H9 (cell line): ENCODE results near the gene SETD7. TPM values are rescaled to one million over a fixed set of nuclear protein-coding genes. Genes with fewer than 3 reads are reported as not detected.

Experiments
- DNase-seq: peaks from one replicate; pipeline ENCODE4 v3.0.0-alpha.2; 2017
- H2AFZ ChIP-seq: one replicate; pipeline ENCODE4 v1.6.1; 2013; ENCODE audit warnings: mild to moderate bottlenecking, low read length, control low read depth, moderate library complexity
- H2AK5ac ChIP-seq: 2 replicates; pipeline ENCODE4 v1.6.1; 2013; ENCODE audit warnings: low read length, control low read depth, mixed read lengths; ENCODE audit not compliant: insufficient read length
- H2BK120ac ChIP-seq: one replicate; pipeline ENCODE4 v1.6.1; 2013; ENCODE audit warnings: low read depth, mild to moderate bottlenecking, low read length, control low read depth, inconsistent platforms; ENCODE audit not compliant: poor library complexity, severe bottlenecking
- H2BK12ac ChIP-seq: 2 replicates; pipeline ENCODE4 v1.6.1; 2013; ENCODE audit warnings: low read length, control low read depth, mixed read lengths, low read depth; ENCODE audit not compliant: insufficient read length
- H2BK15ac ChIP-seq: 2 replicates; pipeline ENCODE4 v1.6.1; 2013; ENCODE audit warnings: low read depth, low read length, control low read depth
- H2BK20ac ChIP-seq: one replicate; pipeline ENCODE4 v1.6.1; 2013; ENCODE audit warnings: low read depth, mild to moderate bottlenecking, low read length, control low read depth, inconsistent platforms; ENCODE audit not compliant: poor library complexity, severe bottlenecking
- H2BK5ac ChIP-seq: 2 replicates; pipeline ENCODE4 v1.6.1; 2013; ENCODE audit warnings: low read length, control low read depth, mixed read lengths; ENCODE audit not compliant: insufficient read length
- H3K14ac ChIP-seq: 2 replicates; pipeline ENCODE4 v1.6.1; 2013; ENCODE audit warnings: low read length, control low read depth; ENCODE audit not compliant: insufficient read depth
- H3K18ac ChIP-seq: 2 replicates; pipeline ENCODE4 v1.6.1; 2013; ENCODE audit warnings: low read depth, mild to moderate bottlenecking, mixed read lengths, low read length, control low read depth; ENCODE audit not compliant: insufficient read length
- H3K23ac ChIP-seq: 2 replicates; pipeline ENCODE4 v1.6.1; 2013; ENCODE audit warnings: low read length, control low read depth, mixed read lengths, low read depth; ENCODE audit not compliant: insufficient read length
- H3K23me2 ChIP-seq: 2 replicates; pipeline ENCODE4 v1.6.1; 2013; ENCODE audit warnings: low read depth, mild to moderate bottlenecking, mixed read lengths, low read length, control low read depth; ENCODE audit not compliant: insufficient read length, poor library complexity, severe bottlenecking
- H3K27ac ChIP-seq: 2 replicates; pipeline ENCODE4 v1.5.1; 2013; ENCODE audit warnings: low read length, control low read depth, mixed read lengths, low read depth; ENCODE audit not compliant: insufficient read length
- H3K27me3 ChIP-seq: 2 replicates; pipeline ENCODE4 v1.6.1; 2013; ENCODE audit warnings: low read length, control low read depth, inconsistent platforms; ENCODE audit not compliant: insufficient read depth
- H3K4ac ChIP-seq: 2 replicates; pipeline ENCODE4 v1.6.1; 2013; ENCODE audit warnings: low read depth, mild to moderate bottlenecking, control low read depth, inconsistent platforms, low read length, moderate library complexity
- H3K4me1 ChIP-seq: 2 replicates; pipeline ENCODE4 v1.6.1; 2013; ENCODE audit warnings: low read length, control low read depth, inconsistent platforms; ENCODE audit not compliant: insufficient read depth
- H3K4me2 ChIP-seq: 2 replicates; pipeline ENCODE4 v1.6.1; 2013; ENCODE audit warnings: low read length, control low read depth, mixed read lengths; ENCODE audit not compliant: insufficient read length, insufficient read depth
- H3K56ac ChIP-seq: 2 replicates; pipeline ENCODE4 v1.6.1; 2013; ENCODE audit warnings: low read depth, mild to moderate bottlenecking, mixed read lengths, low read length, control low read depth; ENCODE audit not compliant: insufficient read length
- H3K79me1 ChIP-seq: 2 replicates; pipeline ENCODE4 v1.6.1; 2013; ENCODE audit warnings: low read depth, mild to moderate bottlenecking, moderate library complexity, low read length, control low read depth, inconsistent platforms; ENCODE audit not compliant: insufficient read depth, poor library complexity, severe bottlenecking
- H3K79me2 ChIP-seq: 2 replicates; pipeline ENCODE4 v1.6.1; 2013; ENCODE audit warnings: low read length, control low read depth, inconsistent platforms; ENCODE audit not compliant: insufficient read depth
- H3K9ac ChIP-seq: 2 replicates; pipeline ENCODE4 v1.6.1; 2013; ENCODE audit warnings: low read length, control low read depth, mixed read lengths; ENCODE audit not compliant: insufficient read length; ENCODE audit errors: extremely low read depth
- H3K9me3 ChIP-seq: one replicate; pipeline ENCODE4 v1.6.1; 2013; ENCODE audit warnings: low read depth, low read length, inconsistent platforms; ENCODE audit not compliant: control insufficient read depth
- H3T11ph ChIP-seq: one replicate; pipeline ENCODE4 v1.6.1; 2013; ENCODE audit warnings: mild to moderate bottlenecking, low read length, control low read depth, inconsistent platforms
- H4K20me1 ChIP-seq: one replicate; pipeline ENCODE4 v1.6.1; 2013; ENCODE audit not compliant: control insufficient read depth, insufficient read length, insufficient read depth
- H4K5ac ChIP-seq: 2 replicates; pipeline ENCODE4 v1.6.1; 2013; ENCODE audit warnings: low read depth, mild to moderate bottlenecking, mixed read lengths, low read length, control low read depth; ENCODE audit not compliant: insufficient read length
- H4K8ac ChIP-seq: replicated peaks from 2 replicates; pipeline ENCODE4 v1.6.1; 2013; ENCODE audit warnings: low read length, control low read depth, mixed read lengths, low read depth; ENCODE audit not compliant: insufficient read length
- H4K91ac ChIP-seq: 2 replicates; pipeline ENCODE4 v1.6.1; 2013; ENCODE audit warnings: low read depth, mild to moderate bottlenecking, moderate library complexity, mixed read lengths, low read length, control low read depth; ENCODE audit not compliant: insufficient read length
- H3K27ac Mint-ChIP-seq, 3 experiments: 2 replicates in 2 of 3; 3 replicates in 1 of 3; pipeline ENCODE4 v1.8.0; 2020 to 2021; ENCODE audit warnings: mixed read lengths in 3 of 3, mild to moderate bottlenecking in 1 of 3, moderate library complexity in 1 of 3
- H3K27me3 Mint-ChIP-seq: 2 replicates; pipeline ENCODE4 v1.8.0; 2021; ENCODE audit warnings: low read depth, mild to moderate bottlenecking, moderate library complexity, mixed read lengths
- H3K36me3 Mint-ChIP-seq, 3 experiments: 2 replicates in 2 of 3; 3 replicates in 1 of 3; pipeline ENCODE4 v1.8.0; 2020 to 2021; ENCODE audit warnings: low read depth in 3 of 3, mixed read lengths in 3 of 3; ENCODE audit not compliant: insufficient read depth in 1 of 3
- H3K4me1 Mint-ChIP-seq, 2 experiments: 2 replicates each; pipeline ENCODE4 v1.8.0; 2020; ENCODE audit warnings: mixed read lengths in 2 of 2
- H3K4me3 Mint-ChIP-seq, 2 experiments: 2 replicates in 1 of 2; 3 replicates in 1 of 2; pipeline ENCODE4 v1.8.0; 2020 to 2021; ENCODE audit warnings: mild to moderate bottlenecking in 2 of 2, mixed read lengths in 2 of 2, moderate library complexity in 1 of 2
- H3K9me3 Mint-ChIP-seq, 2 experiments: 2 replicates in 1 of 2; 3 replicates in 1 of 2; pipeline ENCODE4 v1.8.0; 2020; ENCODE audit warnings: mild to moderate bottlenecking in 2 of 2, mixed read lengths in 2 of 2, moderate library complexity in 1 of 2
- CTCF ChIP-seq: fragments of 200-600 bp; sonication (generic); conservative IDR thresholded peaks from 3 replicates; pipeline ENCODE4 v1.8.0; 2021; ENCODE audit warnings: antibody characterized with exemption, mild to moderate bottlenecking
- WGBS: extraction: QIAGEN DNeasy Blood & Tissue Kit; methylation state at CpG from one replicate; pipeline ENCODE4 v1.1.7; 2013; ENCODE audit warnings: missing lambda C conversion rate, low lambda C conversion rate, mixed read lengths; ENCODE audit not compliant: insufficient read length; ENCODE audit errors: extremely low coverage; 5-methylcytosine and 5-hydroxymethylcytosine counted together
- total RNA-seq: library from RNA; stranded (reverse); gene quantifications from 2 replicates; pipeline ENCODE4 v1.2.1, GENCODE V29; 2021

Gene SETD7
- total RNA-seq, 1 experiment from 2014 or later, result 1.5 TPM

GRCh38 chr4:139472852-139473251 is 83.2 kb downstream of the SETD7 start:
- H3K27me3 Mint-ChIP-seq, result no peaks in the 10 kb centered on the region
- Histone ChIP-seq H2BK120ac (no peak overlapping the region), H3K23me2 (no peaks in the 10 kb centered on the region), H2BK5ac (no peak overlapping the region), H4K91ac (no peak overlapping the region), H3K4ac (no peak overlapping the region), H3K4me1 (no peaks in the 10 kb centered on the region), H3K9ac (no peak overlapping the region), H3K18ac (no peak overlapping the region), H4K5ac (no peak overlapping the region), H3K27ac (no peak overlapping the region), H3K9me3 (no peaks in the 10 kb centered on the region), H2BK20ac (no peak overlapping the region), H3K56ac (no peak overlapping the region), H2BK12ac (no peak overlapping the region), H3K14ac (no peak overlapping the region), H2AFZ (no peak overlapping the region), H3K27me3 (no peaks in the 10 kb centered on the region), H3K79me1 (peaks cover 4% of the 10 kb centered on the region), H3T11ph (no peak overlapping the region), H4K20me1 (no peaks in the 10 kb centered on the region), H4K8ac (no peak overlapping the region), H3K79me2 (peaks cover 10% of the 10 kb centered on the region; the same call in 1 of the 2 replicates), H2BK15ac (no peak overlapping the region), H3K4me2 (no peak overlapping the region), H3K23ac (no peak overlapping the region), H2AK5ac (no peak overlapping the region)
- H3K36me3 Mint-ChIP-seq, result peaks cover 25 to 44% (median 26%) of the 10 kb centered on the region in 3 experiments
- no peak for TF ChIP-seq CTCF
- peaks cover 5 to 19% of the 10 kb centered on the region in 2 experiments; a peak in 4 of 5 replicates for H3K9me3 Mint-ChIP-seq
- H3K4me3 Mint-ChIP-seq, result no peak overlapping the region
- no peak overlapping the region for H3K27ac Mint-ChIP-seq
- DNase-seq, result no peak
- H3K4me1 Mint-ChIP-seq, result peaks cover 9 to 11% of the 10 kb centered on the region in 2 experiments; a peak in 2 of 4 replicates
- no CpG with 5 or more reads among the region's 3 CpGs for WGBS
